Ishikawa (cell line): Measurements from ENCODE around the gene SLC44A1.

Source experiments
- CEBPB ChIP-seq: IDR thresholded peaks from 2 replicates; pipeline ENCODE4 v1.6.1; 2012
- CREB1 ChIP-seq: IDR thresholded peaks from 2 replicates; pipeline ENCODE4 v1.6.1; 2012; ENCODE audit warnings: low read depth
- EGR1 ChIP-seq: IDR thresholded peaks from 2 replicates; pipeline ENCODE4 v1.6.1; 2012
- EP300 ChIP-seq: IDR thresholded peaks from 2 replicates; pipeline ENCODE4 v1.6.1; 2012; ENCODE audit warnings: borderline replicate concordance
- MAX ChIP-seq: IDR thresholded peaks from 2 replicates; pipeline ENCODE4 v1.6.1; 2012
- NFIC ChIP-seq: IDR thresholded peaks from 2 replicates; pipeline ENCODE4 v1.6.1; 2012
- RAD21 ChIP-seq: IDR thresholded peaks from 2 replicates; pipeline ENCODE4 v1.6.1; 2012; ENCODE audit warnings: low read depth
- REST ChIP-seq: IDR thresholded peaks from 2 replicates; pipeline ENCODE4 v1.6.1; 2012; ENCODE audit warnings: low read depth, mild to moderate bottlenecking
- TAF1 ChIP-seq: IDR thresholded peaks from 2 replicates; pipeline ENCODE4 v1.6.1; 2012; ENCODE audit warnings: low read depth, mild to moderate bottlenecking
- TCF12 ChIP-seq: IDR thresholded peaks from 2 replicates; pipeline ENCODE4 v1.6.1; 2012; ENCODE audit warnings: low read depth
- TEAD4 ChIP-seq: IDR thresholded peaks from 2 replicates; pipeline ENCODE4 v1.6.1; 2012
- USF1 ChIP-seq: IDR thresholded peaks from 2 replicates; pipeline ENCODE4 v1.6.1; 2012
- YY1 ChIP-seq: IDR thresholded peaks from 2 replicates; pipeline ENCODE4 v1.6.1; 2012; ENCODE audit warnings: low read depth

- TF ChIP-seq EP300 (no peak), CREB1 (no peak), REST (no peak), EGR1 (no peak), YY1 (no peak), TAF1 (no peak), USF1 (no peak), MAX (no peak), CEBPB (no peak), TCF12 (no peak), TEAD4 (no peak), RAD21 (no peak), NFIC (no peak)
Measured at GRCh38 chr9:105342147-105342505, 97.7 kb downstream of the SLC44A1 start.
